Measurements from ENCODE around the gene STMN3.
"Not testable (repeated sequence)": the region's sequence is repeated elsewhere in the genome, so short reads cannot be mapped to it uniquely, and the experiment has no call there.

The STMN3 gene

GRCh38 chr20:63633732-63634131 is 19.5 kb downstream of the STMN3 start:
- H3K4me1 ChIP-seq (ENCODE audit: control insufficient read depth, insufficient read depth, low read length) = peaks cover 11% of the 10 kb centered on the region
- H3K4me3 ChIP-seq (ENCODE audit: low read length) = no peak overlapping the region
- no peak overlapping the region for H3K9ac ChIP-seq (ENCODE audit: low read depth, low read length)
- H3K4me2 ChIP-seq (ENCODE audit: low read length) = no peak overlapping the region
- no peaks in the 10 kb centered on the region for H3K9me3 ChIP-seq (replicated peaks; ENCODE audit: low read length)
- no peaks in the 10 kb centered on the region for H3K36me3 ChIP-seq (ENCODE audit: insufficient read depth, low read length)
- H3K27me3 ChIP-seq (ENCODE audit: control insufficient read depth, insufficient read depth, low read length) = no peaks in the 10 kb centered on the region

GRCh38 chr20:63631426-63631825 is 21.8 kb downstream of the STMN3 start:
- H3K4me3 ChIP-seq (ENCODE audit: low read length); H3K9ac ChIP-seq (ENCODE audit: low read depth, low read length); H3K36me3 ChIP-seq (ENCODE audit: insufficient read depth, low read length); H3K4me1 ChIP-seq (ENCODE audit: control insufficient read depth, insufficient read depth, low read length); H3K9me3 ChIP-seq (replicated peaks; ENCODE audit: low read length); H3K27me3 ChIP-seq (ENCODE audit: control insufficient read depth, insufficient read depth, low read length); H3K4me2 ChIP-seq (ENCODE audit: low read length): not testable (repeated sequence)

- H3K9ac ChIP-seq (ENCODE audit: low read depth, low read length); H3K9me3 ChIP-seq (replicated peaks; ENCODE audit: low read length); H3K4me1 ChIP-seq (ENCODE audit: control insufficient read depth, insufficient read depth, low read length); H3K36me3 ChIP-seq (ENCODE audit: insufficient read depth, low read length); H3K27me3 ChIP-seq (ENCODE audit: control insufficient read depth, insufficient read depth, low read length); H3K4me2 ChIP-seq (ENCODE audit: low read length); H3K4me3 ChIP-seq (ENCODE audit: low read length): not testable (repeated sequence)
Measured at GRCh38 chr20:63630956-63631355, 22.3 kb downstream of the STMN3 start.

GRCh38 chr20:63628246-63628975 is 24.8 kb downstream of the STMN3 start:
- peak overlapping the region; percentile 99 for H3K9ac ChIP-seq (ENCODE audit: low read depth, low read length)
- H3K9me3 ChIP-seq (replicated peaks; ENCODE audit: low read length) = no peaks in the 10 kb centered on the region
- no peaks in the 10 kb centered on the region for H3K27me3 ChIP-seq (ENCODE audit: control insufficient read depth, insufficient read depth, low read length)
- H3K4me2 ChIP-seq (ENCODE audit: low read length) = peak overlapping the region; percentile 92
- H3K4me3 ChIP-seq (ENCODE audit: low read length) = peak overlapping the region; percentile 100
- no peaks in the 10 kb centered on the region for H3K36me3 ChIP-seq (ENCODE audit: insufficient read depth, low read length)
- H3K4me1 ChIP-seq (ENCODE audit: control insufficient read depth, insufficient read depth, low read length) = peaks cover 14% of the 10 kb centered on the region

- H3K9ac ChIP-seq (ENCODE audit: low read depth, low read length) = peak overlapping the region; percentile 99
- peaks cover 14% of the 10 kb centered on the region for H3K4me1 ChIP-seq (ENCODE audit: control insufficient read depth, insufficient read depth, low read length)
Measured at GRCh38 chr20:63627751-63628245, 25.4 kb downstream of the STMN3 start.

GRCh38 chr20:63627129-63627750 is 26.0 kb downstream of the STMN3 start:
- H3K36me3 ChIP-seq (ENCODE audit: insufficient read depth, low read length) = no peaks in the 10 kb centered on the region
- no peaks in the 10 kb centered on the region for H3K9me3 ChIP-seq (replicated peaks; ENCODE audit: low read length)

More at GRCh38 chr20:63627751-63628245, 25.4 kb downstream of the STMN3 start:
- Histone ChIP-seq H3K36me3 (ENCODE audit: insufficient read depth, low read length) (no peaks in the 10 kb centered on the region), H3K27me3 (ENCODE audit: control insufficient read depth, insufficient read depth, low read length) (no peaks in the 10 kb centered on the region), H3K4me3 (ENCODE audit: low read length) (peak overlapping the region; percentile 100), H3K9me3 (replicated peaks; ENCODE audit: low read length) (no peaks in the 10 kb centered on the region), H3K4me2 (ENCODE audit: low read length) (peak overlapping the region; percentile 92)

GRCh38 chr20:63626424-63627128 is 26.6 kb downstream of the STMN3 start, which contains the start of gene GMEB2:
GMEB2 (minus strand) TSS chr20:63627101; CDS start chr20:63619397, 7,704 bp downstream.
- Histone ChIP-seq H3K9ac (ENCODE audit: low read depth, low read length) (peak within 1 kb of the TSS; percentile 99), H3K9me3 (replicated peaks; ENCODE audit: low read length) (no peaks in the 10 kb centered on the region), H3K4me2 (ENCODE audit: low read length) (peak within 1 kb of the TSS; percentile 97), H3K4me3 (ENCODE audit: low read length) (peak within 1 kb of the TSS; percentile 100), H3K4me1 (ENCODE audit: control insufficient read depth, insufficient read depth, low read length) (peaks cover 14% of the 10 kb centered on the region), H3K27me3 (ENCODE audit: control insufficient read depth, insufficient read depth, low read length) (no peaks in the 10 kb centered on the region), H3K36me3 (ENCODE audit: insufficient read depth, low read length) (no peaks in the 10 kb centered on the region)

More at GRCh38 chr20:63627129-63627750, 26.0 kb downstream of the STMN3 start:
- peak overlapping the region; percentile 99 for H3K9ac ChIP-seq (ENCODE audit: low read depth, low read length)
- H3K4me2 ChIP-seq (ENCODE audit: low read length) = peak overlapping the region; percentile 92
- H3K4me3 ChIP-seq (ENCODE audit: low read length) = peak overlapping the region; percentile 100
- peaks cover 14% of the 10 kb centered on the region for H3K4me1 ChIP-seq (ENCODE audit: control insufficient read depth, insufficient read depth, low read length)
- H3K27me3 ChIP-seq (ENCODE audit: control insufficient read depth, insufficient read depth, low read length) = no peaks in the 10 kb centered on the region

GRCh38 chr20:63625771-63626423 is 27.3 kb downstream of the STMN3 start:
- peak overlapping the region; percentile 99 for H3K9ac ChIP-seq (ENCODE audit: low read depth, low read length)
- H3K4me1 ChIP-seq (ENCODE audit: control insufficient read depth, insufficient read depth, low read length) = peaks cover 14% of the 10 kb centered on the region
- no peaks in the 10 kb centered on the region for H3K9me3 ChIP-seq (replicated peaks; ENCODE audit: low read length)
- H3K4me2 ChIP-seq (ENCODE audit: low read length) = peak overlapping the region; percentile 97
- no peaks in the 10 kb centered on the region for H3K27me3 ChIP-seq (ENCODE audit: control insufficient read depth, insufficient read depth, low read length)
- peak overlapping the region; percentile 100 for H3K4me3 ChIP-seq (ENCODE audit: low read length)
- no peaks in the 10 kb centered on the region for H3K36me3 ChIP-seq (ENCODE audit: insufficient read depth, low read length)

- Histone ChIP-seq H3K27me3 (ENCODE audit: control insufficient read depth, insufficient read depth, low read length) (no peaks in the 10 kb centered on the region), H3K36me3 (ENCODE audit: insufficient read depth, low read length) (peaks cover 4% of the 10 kb centered on the region), H3K4me3 (ENCODE audit: low read length) (no peak overlapping the region), H3K4me1 (ENCODE audit: control insufficient read depth, insufficient read depth, low read length) (peaks cover 14% of the 10 kb centered on the region), H3K9me3 (replicated peaks; ENCODE audit: low read length) (no peaks in the 10 kb centered on the region), H3K9ac (ENCODE audit: low read depth, low read length) (no peak overlapping the region), H3K4me2 (ENCODE audit: low read length) (no peak overlapping the region)
Measured at GRCh38 chr20:63624486-63624885, 28.7 kb downstream of the STMN3 start.

GRCh38 chr20:63622732-63623131 is 30.5 kb downstream of the STMN3 start:
- H3K9ac ChIP-seq (ENCODE audit: low read depth, low read length) = no peak overlapping the region
- peaks cover 14% of the 10 kb centered on the region for H3K36me3 ChIP-seq (ENCODE audit: insufficient read depth, low read length)
- H3K4me1 ChIP-seq (ENCODE audit: control insufficient read depth, insufficient read depth, low read length) = peaks cover 6% of the 10 kb centered on the region
- H3K27me3 ChIP-seq (ENCODE audit: control insufficient read depth, insufficient read depth, low read length) = no peaks in the 10 kb centered on the region
- no peaks in the 10 kb centered on the region for H3K9me3 ChIP-seq (replicated peaks; ENCODE audit: low read length)
- no peak overlapping the region for H3K4me3 ChIP-seq (ENCODE audit: low read length)
- no peak overlapping the region for H3K4me2 ChIP-seq (ENCODE audit: low read length)

GRCh38 chr20:63622096-63622495 is 31.1 kb downstream of the STMN3 start:
- Histone ChIP-seq H3K4me1 (ENCODE audit: control insufficient read depth, insufficient read depth, low read length) (peaks cover 6% of the 10 kb centered on the region), H3K4me3 (ENCODE audit: low read length) (no peak overlapping the region), H3K9ac (ENCODE audit: low read depth, low read length) (no peak overlapping the region), H3K9me3 (replicated peaks; ENCODE audit: low read length) (no peaks in the 10 kb centered on the region), H3K4me2 (ENCODE audit: low read length) (no peak overlapping the region), H3K36me3 (ENCODE audit: insufficient read depth, low read length) (peaks cover 14% of the 10 kb centered on the region), H3K27me3 (ENCODE audit: control insufficient read depth, insufficient read depth, low read length) (no peaks in the 10 kb centered on the region)

Data from skeletal muscle satellite cell (primary cell).